HG02588 (cell line): ENCODE results near the gene RASAL1.

Source experiments
- ATAC-seq: cut with Tn5 transposase; IDR thresholded peaks from one replicate; pipeline ENCODE4 v1.9.1; 2021; ENCODE audit warnings: mild to moderate bottlenecking, moderate library complexity; ENCODE audit not compliant: unreplicated experiment

The RASAL1 gene

GRCh38 chr12:113135178-113136127 lies at the start of gene RASAL1:
Gene RASAL1 (minus strand): TSS chr12:113135761. CDS start chr12:113135462, 299 bp downstream.
- no peak for ATAC-seq

- peak; percentile 68 for ATAC-seq
Measured at GRCh38 chr12:113184900-113185179, 49.3 kb upstream of the RASAL1 start.

- ATAC-seq: peak; percentile 42
Measured at GRCh38 chr12:113184098-113184899, 48.7 kb upstream of the RASAL1 start.

- ATAC-seq: no peak
Measured at GRCh38 chr12:113183030-113183589, 47.5 kb upstream of the RASAL1 start.

GRCh38 chr12:113181975-113182374 lies 46.4 kb upstream of the RASAL1 start:
- ATAC-seq: no peak

GRCh38 chr12:113180333-113180732 lies 44.8 kb upstream of the RASAL1 start:
- no peak for ATAC-seq

- ATAC-seq: no peak
Measured at GRCh38 chr12:113179023-113179422, 43.5 kb upstream of the RASAL1 start.

GRCh38 chr12:113174461-113175384 lies 39.2 kb upstream of the RASAL1 start:
- no peak for ATAC-seq

- ATAC-seq: peak; percentile 58
Measured at GRCh38 chr12:113173081-113173698, 37.6 kb upstream of the RASAL1 start.

GRCh38 chr12:113172185-113172584 lies 36.6 kb upstream of the RASAL1 start:
- ATAC-seq: no peak

- no peak for ATAC-seq
Measured at GRCh38 chr12:113171543-113171942, 36.0 kb upstream of the RASAL1 start.

- ATAC-seq: no peak
Measured at GRCh38 chr12:113170926-113171325, 35.4 kb upstream of the RASAL1 start.

GRCh38 chr12:113170457-113170856 lies 34.9 kb upstream of the RASAL1 start:
- ATAC-seq: no peak

- no peak for ATAC-seq
Measured at GRCh38 chr12:113169697-113170096, 34.1 kb upstream of the RASAL1 start.

- no peak for ATAC-seq
Measured at GRCh38 chr12:113167868-113168267, 32.3 kb upstream of the RASAL1 start.

- no peak for ATAC-seq
Measured at GRCh38 chr12:113165521-113166450, 30.2 kb upstream of the RASAL1 start.

GRCh38 chr12:113164014-113164413 lies 28.5 kb upstream of the RASAL1 start:
- no peak for ATAC-seq

GRCh38 chr12:113163030-113163360 lies 27.4 kb upstream of the RASAL1 start:
- ATAC-seq: no peak
